Panc1 (cell line): Measurements from ENCODE around the gene ZNF691. TPM values are rescaled to one million over a fixed set of nuclear protein-coding genes. Genes with fewer than 3 reads are reported as not detected.

Source experiments
- ATAC-seq: fragments of 200-7000 bp; cut with Tn5 transposase; 2 replicates; pipeline ENCODE4 v1.9.1; 2020; ENCODE audit warnings: mild to moderate bottlenecking, moderate library complexity
- BruUV-seq: library from RNA; stranded (reverse); fragments of 400-500 nt; replicated peaks from 2 replicates; lab custom pipeline; 2021; lab: Mats Ljungman, UMichigan
- CTCF ChIA-PET: fragments of 300-600 bp; sonication (Branson Sonifier 250); formaldehyde crosslinking; loops from one replicate; lab custom pipeline; 2022; ENCODE audit warnings: antibody characterized with exemption; lab: Charles Lee
- POLR2A ChIA-PET: fragments of 300-600 bp; sonication (Branson Sonifier 250); formaldehyde crosslinking; loops from one replicate; lab custom pipeline; 2022; ENCODE audit warnings: antibody characterized with exemption; lab: Charles Lee
- DNase-seq: peaks from one replicate; pipeline ENCODE4 v3.0.0-alpha.2; 2010; ENCODE audit warnings: low read depth, low spot score
- H3K27ac ChIP-seq: 2 replicates; pipeline ENCODE4 v1.5.1; 2011; ENCODE audit warnings: mild to moderate bottlenecking, low read length, inconsistent platforms
- H3K27me3 ChIP-seq: fragments of 200-500 bp; sonication (Bioruptor generic); 2 replicates; pipeline ENCODE4 v1.6.0; 2014; ENCODE audit warnings: low read length, inconsistent platforms; ENCODE audit not compliant: control insufficient read depth, insufficient read depth
- H3K36me3 ChIP-seq: fragments of 200-500 bp; sonication (Bioruptor generic); 2 replicates; pipeline ENCODE4 v1.5.1; 2014; ENCODE audit warnings: inconsistent platforms, mild to moderate bottlenecking, low read length, moderate library complexity; ENCODE audit not compliant: control insufficient read depth, insufficient read depth
- H3K4me1 ChIP-seq: 2 replicates; pipeline ENCODE4 v1.5.1; 2011; ENCODE audit warnings: inconsistent platforms, mild to moderate bottlenecking, low read length, moderate library complexity; ENCODE audit not compliant: control insufficient read depth, insufficient read depth
- H3K4me3 ChIP-seq, 2 experiments: 2 replicates each; pipeline ENCODE4 v1.5.1; 2011 to 2012; ENCODE audit warnings: low read depth in 2 of 2, low read length in 2 of 2, mild to moderate bottlenecking in 2 of 2, inconsistent platforms in 1 of 2, moderate library complexity in 1 of 2
- H3K9me3 ChIP-seq: fragments of 200-500 bp; sonication (Bioruptor generic); 2 replicates; pipeline ENCODE4 v1.5.1; 2014; ENCODE audit warnings: low read depth, mild to moderate bottlenecking, inconsistent platforms, low read length, moderate library complexity; ENCODE audit not compliant: control insufficient read depth, insufficient read depth
- POLR2AphosphoS5 ChIP-seq: IDR thresholded peaks from 2 replicates; pipeline ENCODE4 v1.6.1; 2012; ENCODE audit warnings: mild to moderate bottlenecking, low read depth, low read length, moderate library complexity
- SIN3A ChIP-seq: IDR thresholded peaks from 2 replicates; pipeline ENCODE4 v1.6.1; 2012; ENCODE audit warnings: low read depth, mild to moderate bottlenecking, low read length, moderate library complexity, borderline replicate concordance; ENCODE audit not compliant: insufficient read depth
- TCF7L2 ChIP-seq: IDR thresholded peaks from 2 replicates; pipeline ENCODE4 v1.6.1; 2011; ENCODE audit warnings: mild to moderate bottlenecking, low read depth, low read length, inconsistent platforms
- in situ Hi-C: cut with HindIII; loops from 2 replicates; pipeline ENCODE4 v1.10.0; 2016; ENCODE audit warnings: low sequenced_read_pairs, low pct_unique_long_range_greater_than_20kb
- intact Hi-C: fragments of 100-400 bp; cut with micrococcal nuclease; formaldehyde crosslinking; loops from one replicate; pipeline ENCODE4 v1.10.0; 2022; ENCODE audit not compliant: unreplicated experiment
- total RNA-seq: library from RNA; stranded (reverse); gene quantifications from one replicate; pipeline ENCODE4 v1.2.1, GENCODE V29; 2021; ENCODE audit not compliant: unreplicated experiment
- TF ChIP-seq, protein P1 (sequence below): fragments of 450-650 bp; IDR thresholded peaks from 2 replicates; pipeline ENCODE4 v1.5.1; 2017; ENCODE audit warnings: mild to moderate bottlenecking
- TF ChIP-seq, protein P2 (sequence below), 2 experiments: IDR thresholded peaks; 2 replicates each; pipeline ENCODE4 v1.6.1; 2011 to 2012; ENCODE audit warnings: low read depth in 2 of 2, control low read depth in 1 of 2, low read length in 1 of 2, mild to moderate bottlenecking in 1 of 2, moderate library complexity in 1 of 2; ENCODE audit not compliant: insufficient read depth in 1 of 2

Gene ZNF691
- total RNA-seq, 1 experiment from 2014 or later = 9.9 TPM

DNA sequence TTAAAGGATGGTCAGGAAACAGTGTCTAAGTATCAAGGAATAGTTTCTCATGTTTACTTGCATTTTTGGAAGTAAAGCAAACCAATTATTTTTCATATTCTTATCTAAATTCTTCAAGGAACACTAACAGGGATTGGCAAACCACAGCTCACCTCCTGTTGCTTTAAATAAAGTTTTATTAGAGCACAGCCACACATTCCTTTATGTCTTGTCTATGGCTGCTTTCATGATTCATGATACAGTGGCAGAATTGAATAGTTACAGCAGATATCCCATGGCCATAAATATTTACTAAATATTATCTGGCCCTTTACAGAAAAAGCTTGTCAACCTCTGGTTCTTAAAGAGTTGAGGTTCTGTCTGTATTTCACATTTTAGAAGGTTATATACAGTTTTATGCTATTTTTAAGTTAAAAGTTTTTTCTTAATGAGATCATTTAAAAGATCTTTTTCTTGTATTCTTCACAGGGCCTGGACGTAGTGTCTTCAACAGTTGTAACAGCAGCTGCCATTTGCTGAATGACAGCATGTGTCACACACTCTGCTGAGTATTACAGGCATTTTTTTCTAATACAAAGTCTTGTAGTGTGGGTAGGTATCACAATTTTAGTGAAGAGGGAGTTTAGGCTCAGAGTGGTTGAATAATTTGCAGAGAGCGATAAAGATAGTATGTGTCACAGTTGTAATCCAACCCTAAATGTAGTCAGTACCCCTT, 2.6 kb downstream of the ZNF691 start:
- no TSS peak for BruUV-seq
- Histone ChIP-seq H3K4me1 (peaks cover 5% of the 10 kb centered on the region), H3K27me3 (no peaks in the 10 kb centered on the region), H3K36me3 (no peaks in the 10 kb centered on the region), H3K4me3 (no peak overlapping the region), H3K27ac (no peak overlapping the region), H3K9me3 (peaks cover 16% of the 10 kb centered on the region)
- ChIA-PET CTCF (interaction anchor here (0.5 kb wide), 1 partner anchor 280 kb away, joined by 5 read pairs; no protein-coding TSS in a partner anchor), POLR2A (no interaction called here)
- ATAC-seq (no peak), DNase-seq (no peak)
- in situ Hi-C loops = no loop called here
- intact Hi-C loops = no loop called here
- no peak for TF ChIP-seq POLR2AphosphoS5
- TF ChIP-seq, protein P1, sequence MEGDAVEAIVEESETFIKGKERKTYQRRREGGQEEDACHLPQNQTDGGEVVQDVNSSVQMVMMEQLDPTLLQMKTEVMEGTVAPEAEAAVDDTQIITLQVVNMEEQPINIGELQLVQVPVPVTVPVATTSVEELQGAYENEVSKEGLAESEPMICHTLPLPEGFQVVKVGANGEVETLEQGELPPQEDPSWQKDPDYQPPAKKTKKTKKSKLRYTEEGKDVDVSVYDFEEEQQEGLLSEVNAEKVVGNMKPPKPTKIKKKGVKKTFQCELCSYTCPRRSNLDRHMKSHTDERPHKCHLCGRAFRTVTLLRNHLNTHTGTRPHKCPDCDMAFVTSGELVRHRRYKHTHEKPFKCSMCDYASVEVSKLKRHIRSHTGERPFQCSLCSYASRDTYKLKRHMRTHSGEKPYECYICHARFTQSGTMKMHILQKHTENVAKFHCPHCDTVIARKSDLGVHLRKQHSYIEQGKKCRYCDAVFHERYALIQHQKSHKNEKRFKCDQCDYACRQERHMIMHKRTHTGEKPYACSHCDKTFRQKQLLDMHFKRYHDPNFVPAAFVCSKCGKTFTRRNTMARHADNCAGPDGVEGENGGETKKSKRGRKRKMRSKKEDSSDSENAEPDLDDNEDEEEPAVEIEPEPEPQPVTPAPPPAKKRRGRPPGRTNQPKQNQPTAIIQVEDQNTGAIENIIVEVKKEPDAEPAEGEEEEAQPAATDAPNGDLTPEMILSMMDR = no peak
- TF ChIP-seq TCF7L2 = no peak
- TF ChIP-seq SIN3A = no peak
- TF ChIP-seq, protein P2, sequence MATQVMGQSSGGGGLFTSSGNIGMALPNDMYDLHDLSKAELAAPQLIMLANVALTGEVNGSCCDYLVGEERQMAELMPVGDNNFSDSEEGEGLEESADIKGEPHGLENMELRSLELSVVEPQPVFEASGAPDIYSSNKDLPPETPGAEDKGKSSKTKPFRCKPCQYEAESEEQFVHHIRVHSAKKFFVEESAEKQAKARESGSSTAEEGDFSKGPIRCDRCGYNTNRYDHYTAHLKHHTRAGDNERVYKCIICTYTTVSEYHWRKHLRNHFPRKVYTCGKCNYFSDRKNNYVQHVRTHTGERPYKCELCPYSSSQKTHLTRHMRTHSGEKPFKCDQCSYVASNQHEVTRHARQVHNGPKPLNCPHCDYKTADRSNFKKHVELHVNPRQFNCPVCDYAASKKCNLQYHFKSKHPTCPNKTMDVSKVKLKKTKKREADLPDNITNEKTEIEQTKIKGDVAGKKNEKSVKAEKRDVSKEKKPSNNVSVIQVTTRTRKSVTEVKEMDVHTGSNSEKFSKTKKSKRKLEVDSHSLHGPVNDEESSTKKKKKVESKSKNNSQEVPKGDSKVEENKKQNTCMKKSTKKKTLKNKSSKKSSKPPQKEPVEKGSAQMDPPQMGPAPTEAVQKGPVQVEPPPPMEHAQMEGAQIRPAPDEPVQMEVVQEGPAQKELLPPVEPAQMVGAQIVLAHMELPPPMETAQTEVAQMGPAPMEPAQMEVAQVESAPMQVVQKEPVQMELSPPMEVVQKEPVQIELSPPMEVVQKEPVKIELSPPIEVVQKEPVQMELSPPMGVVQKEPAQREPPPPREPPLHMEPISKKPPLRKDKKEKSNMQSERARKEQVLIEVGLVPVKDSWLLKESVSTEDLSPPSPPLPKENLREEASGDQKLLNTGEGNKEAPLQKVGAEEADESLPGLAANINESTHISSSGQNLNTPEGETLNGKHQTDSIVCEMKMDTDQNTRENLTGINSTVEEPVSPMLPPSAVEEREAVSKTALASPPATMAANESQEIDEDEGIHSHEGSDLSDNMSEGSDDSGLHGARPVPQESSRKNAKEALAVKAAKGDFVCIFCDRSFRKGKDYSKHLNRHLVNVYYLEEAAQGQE (IDR thresholded peaks at IDR 0.05; ENCODE audit: insufficient read depth in 1 of 2, low read depth in 2 of 2, low read length in 1 of 2) = no peak

DNA sequence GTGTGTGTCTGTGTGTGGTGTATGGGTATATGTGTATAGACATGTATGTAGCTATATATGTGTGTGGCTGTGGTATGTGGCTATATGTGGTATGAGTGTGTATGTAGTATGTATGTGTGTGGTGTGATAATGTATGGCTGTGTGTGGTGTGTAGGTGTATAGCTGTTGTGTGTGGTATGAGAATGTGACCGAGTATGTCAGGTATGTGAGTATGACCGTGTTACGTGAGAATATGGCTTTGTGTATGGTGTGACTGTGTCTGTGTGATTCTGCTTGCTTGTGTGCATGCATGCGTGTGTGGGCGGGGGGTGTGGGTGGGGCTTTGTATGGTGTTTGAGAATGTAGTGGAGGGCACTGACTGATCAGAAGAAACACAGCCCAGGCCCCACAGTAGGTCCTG, 3.5 kb downstream of the ZNF691 start:
- TF ChIP-seq POLR2AphosphoS5 (no peak), SIN3A (no peak), TCF7L2 (no peak)
- TF ChIP-seq, protein P2 (IDR thresholded peaks at IDR 0.05; ENCODE audit: insufficient read depth in 1 of 2, low read depth in 2 of 2, low read length in 1 of 2) = no peak
- TF ChIP-seq, protein P1 = no peak

More for the DNA sequence above, 3.5 kb downstream of the ZNF691 start:
- Histone ChIP-seq H3K27me3 (no peaks in the 10 kb centered on the region), H3K4me3 (no peak overlapping the region), H3K36me3 (no peaks in the 10 kb centered on the region), H3K4me1 (peaks cover 5% of the 10 kb centered on the region), H3K27ac (no peak overlapping the region), H3K9me3 (peaks cover 16% of the 10 kb centered on the region)
- in situ Hi-C loops (no loop called here), intact Hi-C loops (no loop called here)
- ATAC-seq (no peak), DNase-seq (no peak)
- BruUV-seq = no TSS peak
- CTCF ChIA-PET = interaction anchor here (0.6 kb wide), 1 partner anchor 1864 kb away, joined by 4 read pairs; no protein-coding TSS in a partner anchor
- POLR2A ChIA-PET = interaction anchor here (0.6 kb wide), 1 partner anchor 128 kb away, joined by 12 read pairs; no protein-coding TSS in a partner anchor
